Ishikawa (cell line): Measurements from ENCODE around the gene NEUROD2.

Experiments used
- CEBPB ChIP-seq: IDR thresholded peaks from 2 replicates; pipeline ENCODE4 v1.6.1; 2012
- CREB1 ChIP-seq: IDR thresholded peaks from 2 replicates; pipeline ENCODE4 v1.6.1; 2012; ENCODE audit warnings: low read depth
- EGR1 ChIP-seq: IDR thresholded peaks from 2 replicates; pipeline ENCODE4 v1.6.1; 2012
- EP300 ChIP-seq: IDR thresholded peaks from 2 replicates; pipeline ENCODE4 v1.6.1; 2012; ENCODE audit warnings: borderline replicate concordance
- FOXM1 ChIP-seq: IDR thresholded peaks from 2 replicates; pipeline ENCODE4 v1.6.1; 2012; ENCODE audit warnings: low read depth, borderline replicate concordance
- NFIC ChIP-seq: IDR thresholded peaks from 2 replicates; pipeline ENCODE4 v1.6.1; 2012
- RAD21 ChIP-seq: IDR thresholded peaks from 2 replicates; pipeline ENCODE4 v1.6.1; 2012; ENCODE audit warnings: low read depth
- TAF1 ChIP-seq: IDR thresholded peaks from 2 replicates; pipeline ENCODE4 v1.6.1; 2012; ENCODE audit warnings: low read depth, mild to moderate bottlenecking
- TCF12 ChIP-seq: IDR thresholded peaks from 2 replicates; pipeline ENCODE4 v1.6.1; 2012; ENCODE audit warnings: low read depth
- TEAD4 ChIP-seq: IDR thresholded peaks from 2 replicates; pipeline ENCODE4 v1.6.1; 2012
- YY1 ChIP-seq: IDR thresholded peaks from 2 replicates; pipeline ENCODE4 v1.6.1; 2012; ENCODE audit warnings: low read depth
- ZBTB7A ChIP-seq: IDR thresholded peaks from 2 replicates; pipeline ENCODE4 v1.6.1; 2012; ENCODE audit warnings: low read depth
- TF ChIP-seq, protein P1 (sequence below): IDR thresholded peaks from 2 replicates; pipeline ENCODE4 v1.6.1; 2012
- TF ChIP-seq, protein P2 (sequence below): IDR thresholded peaks from 2 replicates; pipeline ENCODE4 v1.6.1; 2012
- TF ChIP-seq, protein P3 (sequence below): IDR thresholded peaks from 2 replicates; pipeline ENCODE4 v1.6.1; 2012; ENCODE audit warnings: low read depth, mild to moderate bottlenecking

Gene NEUROD2

DNA sequence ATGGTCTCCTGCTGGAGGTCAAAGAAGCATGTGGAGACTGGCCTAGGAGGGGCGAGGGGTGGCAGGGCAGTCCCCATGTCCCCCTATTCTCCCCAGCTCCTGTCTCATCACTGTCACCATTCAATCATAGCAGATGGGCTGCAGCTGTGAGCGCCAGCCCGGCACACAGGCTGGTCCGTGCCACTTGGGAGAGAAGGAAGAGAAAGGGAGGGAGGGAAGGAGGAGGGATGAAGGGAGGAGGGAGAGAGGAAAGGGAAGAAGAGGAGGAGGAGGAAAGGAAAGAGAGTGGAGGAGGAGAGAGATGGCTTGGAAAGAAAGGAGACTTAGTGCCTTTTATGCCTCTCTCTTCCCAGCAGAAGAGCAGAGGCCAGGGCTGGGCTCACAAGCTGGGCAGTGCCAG is 12.4 kb downstream of the NEUROD2 start:
- TF ChIP-seq TCF12 (no peak), RAD21 (no peak), ZBTB7A (no peak), TEAD4 (no peak), EP300 (no peak), CREB1 (no peak), NFIC (no peak), YY1 (no peak), TAF1 (no peak), CEBPB (no peak), FOXM1 (no peak)
- TF ChIP-seq, protein P1, sequence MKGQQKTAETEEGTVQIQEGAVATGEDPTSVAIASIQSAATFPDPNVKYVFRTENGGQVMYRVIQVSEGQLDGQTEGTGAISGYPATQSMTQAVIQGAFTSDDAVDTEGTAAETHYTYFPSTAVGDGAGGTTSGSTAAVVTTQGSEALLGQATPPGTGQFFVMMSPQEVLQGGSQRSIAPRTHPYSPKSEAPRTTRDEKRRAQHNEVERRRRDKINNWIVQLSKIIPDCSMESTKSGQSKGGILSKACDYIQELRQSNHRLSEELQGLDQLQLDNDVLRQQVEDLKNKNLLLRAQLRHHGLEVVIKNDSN, result no peak
- TF ChIP-seq, protein P2, sequence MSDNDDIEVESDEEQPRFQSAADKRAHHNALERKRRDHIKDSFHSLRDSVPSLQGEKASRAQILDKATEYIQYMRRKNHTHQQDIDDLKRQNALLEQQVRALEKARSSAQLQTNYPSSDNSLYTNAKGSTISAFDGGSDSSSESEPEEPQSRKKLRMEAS, result no peak

DNA sequence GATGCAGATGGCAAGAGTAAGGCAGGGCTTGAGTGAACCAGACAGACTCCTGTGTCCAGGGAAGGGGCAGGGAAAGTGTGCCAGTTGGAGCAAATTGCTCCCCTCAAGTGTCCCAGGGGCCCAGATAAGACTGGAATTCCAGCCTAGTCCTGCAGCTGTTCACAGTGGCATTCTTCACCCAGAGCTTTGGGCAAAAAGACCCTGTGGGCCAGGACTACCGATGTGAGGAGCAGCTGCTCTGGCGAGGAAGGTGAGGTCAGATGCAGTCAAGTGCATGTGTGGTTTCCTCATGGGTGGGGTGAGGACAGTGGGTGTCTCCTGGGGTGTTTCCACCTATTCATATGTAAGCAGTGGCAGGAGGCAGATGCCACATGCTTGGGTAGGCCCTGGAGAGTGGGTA is 14.3 kb downstream of the NEUROD2 start:
- TF ChIP-seq, protein P2, result no peak
- TF ChIP-seq CREB1, result no peak
- no peak for TF ChIP-seq TAF1
- TF ChIP-seq NFIC, result no peak
- no peak for TF ChIP-seq TEAD4
- TF ChIP-seq RAD21, result no peak
- TF ChIP-seq, protein P3, sequence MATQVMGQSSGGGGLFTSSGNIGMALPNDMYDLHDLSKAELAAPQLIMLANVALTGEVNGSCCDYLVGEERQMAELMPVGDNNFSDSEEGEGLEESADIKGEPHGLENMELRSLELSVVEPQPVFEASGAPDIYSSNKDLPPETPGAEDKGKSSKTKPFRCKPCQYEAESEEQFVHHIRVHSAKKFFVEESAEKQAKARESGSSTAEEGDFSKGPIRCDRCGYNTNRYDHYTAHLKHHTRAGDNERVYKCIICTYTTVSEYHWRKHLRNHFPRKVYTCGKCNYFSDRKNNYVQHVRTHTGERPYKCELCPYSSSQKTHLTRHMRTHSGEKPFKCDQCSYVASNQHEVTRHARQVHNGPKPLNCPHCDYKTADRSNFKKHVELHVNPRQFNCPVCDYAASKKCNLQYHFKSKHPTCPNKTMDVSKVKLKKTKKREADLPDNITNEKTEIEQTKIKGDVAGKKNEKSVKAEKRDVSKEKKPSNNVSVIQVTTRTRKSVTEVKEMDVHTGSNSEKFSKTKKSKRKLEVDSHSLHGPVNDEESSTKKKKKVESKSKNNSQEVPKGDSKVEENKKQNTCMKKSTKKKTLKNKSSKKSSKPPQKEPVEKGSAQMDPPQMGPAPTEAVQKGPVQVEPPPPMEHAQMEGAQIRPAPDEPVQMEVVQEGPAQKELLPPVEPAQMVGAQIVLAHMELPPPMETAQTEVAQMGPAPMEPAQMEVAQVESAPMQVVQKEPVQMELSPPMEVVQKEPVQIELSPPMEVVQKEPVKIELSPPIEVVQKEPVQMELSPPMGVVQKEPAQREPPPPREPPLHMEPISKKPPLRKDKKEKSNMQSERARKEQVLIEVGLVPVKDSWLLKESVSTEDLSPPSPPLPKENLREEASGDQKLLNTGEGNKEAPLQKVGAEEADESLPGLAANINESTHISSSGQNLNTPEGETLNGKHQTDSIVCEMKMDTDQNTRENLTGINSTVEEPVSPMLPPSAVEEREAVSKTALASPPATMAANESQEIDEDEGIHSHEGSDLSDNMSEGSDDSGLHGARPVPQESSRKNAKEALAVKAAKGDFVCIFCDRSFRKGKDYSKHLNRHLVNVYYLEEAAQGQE, result no peak
- TF ChIP-seq TCF12, result no peak
- no peak for TF ChIP-seq EGR1
- no peak for TF ChIP-seq YY1
- no peak for TF ChIP-seq ZBTB7A
- no peak for TF ChIP-seq FOXM1
- TF ChIP-seq CEBPB, result no peak

DNA sequence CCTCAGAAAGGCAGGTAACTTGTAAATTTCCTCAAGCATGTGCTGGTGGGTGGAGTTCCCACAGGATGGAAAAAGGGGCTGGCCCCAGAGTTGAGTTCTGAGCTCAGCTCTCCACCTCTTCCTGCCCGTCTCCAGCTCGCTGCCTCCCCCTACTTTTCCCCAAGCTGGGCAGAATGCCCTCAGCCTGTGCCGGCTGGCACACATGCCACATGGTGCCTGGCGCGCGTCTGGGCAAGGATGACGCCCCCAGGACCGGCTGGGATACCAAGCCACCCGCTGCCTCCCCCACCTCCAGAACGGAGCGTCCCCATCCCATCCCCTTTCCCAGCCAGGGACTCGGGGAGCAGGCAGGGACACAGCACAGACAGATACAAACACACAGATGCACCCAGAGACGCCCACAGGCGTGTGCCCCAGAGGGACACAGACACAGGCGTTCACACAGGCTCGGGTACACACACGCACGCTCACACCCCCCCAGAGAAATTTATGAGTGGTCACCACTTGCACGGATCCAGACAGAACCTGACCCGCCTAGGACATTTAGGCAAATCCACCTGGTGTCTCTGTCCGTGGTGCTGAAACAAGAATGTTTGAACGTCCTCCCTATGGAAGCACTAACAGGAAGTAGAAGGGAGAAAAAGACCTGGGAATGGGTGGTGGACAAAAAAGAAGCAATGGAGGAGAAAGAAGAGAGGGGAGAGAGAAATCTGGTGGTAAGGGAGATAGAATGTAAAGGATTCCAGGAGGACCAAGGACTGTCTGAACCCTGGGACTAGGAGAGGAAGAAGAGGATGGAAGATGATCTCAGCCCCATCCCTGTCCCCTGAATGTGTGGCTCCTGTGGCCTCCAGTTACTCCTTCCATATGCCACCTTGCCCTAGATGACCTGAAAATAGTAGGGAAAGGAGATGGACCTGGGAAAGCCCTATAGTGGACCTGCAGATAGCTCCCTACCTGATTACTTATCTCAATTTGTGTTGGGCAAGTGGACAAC is 15.5 kb downstream of the NEUROD2 start:
- TF ChIP-seq FOXM1 (no peak), CEBPB (no peak), EGR1 (no peak), TCF12 (no peak), CREB1 (no peak)
- TF ChIP-seq, protein P3, result peak; percentile 92
- TF ChIP-seq, protein P2, result 0 out of 2 replicates have a peak, but pooled peaks have one; percentile 16
- TF ChIP-seq, protein P1, result no peak

DNA sequence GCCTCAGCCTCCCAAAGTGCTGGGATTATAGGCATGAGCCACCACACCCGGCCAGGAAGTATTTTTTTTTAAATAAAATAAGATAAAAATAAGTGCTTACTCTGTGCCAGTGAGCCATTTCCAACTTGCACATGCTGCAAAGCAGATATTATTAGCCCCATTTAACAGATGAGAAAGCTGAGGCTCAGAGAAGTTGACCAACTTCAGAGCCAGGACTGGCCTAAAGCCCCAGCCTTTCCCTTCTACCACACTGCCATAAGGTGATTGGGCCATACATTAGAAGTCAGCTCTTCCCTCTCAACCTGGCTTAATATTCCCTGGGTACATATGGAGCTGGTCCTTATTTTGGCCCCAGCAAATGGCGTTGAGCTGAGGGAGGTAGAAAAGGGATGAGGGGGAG is 25.1 kb downstream of the NEUROD2 start:
- no peak for TF ChIP-seq NFIC
- no peak for TF ChIP-seq CREB1
- TF ChIP-seq TEAD4, result no peak
- no peak for TF ChIP-seq ZBTB7A
- TF ChIP-seq FOXM1, result no peak
- TF ChIP-seq YY1, result no peak

DNA sequence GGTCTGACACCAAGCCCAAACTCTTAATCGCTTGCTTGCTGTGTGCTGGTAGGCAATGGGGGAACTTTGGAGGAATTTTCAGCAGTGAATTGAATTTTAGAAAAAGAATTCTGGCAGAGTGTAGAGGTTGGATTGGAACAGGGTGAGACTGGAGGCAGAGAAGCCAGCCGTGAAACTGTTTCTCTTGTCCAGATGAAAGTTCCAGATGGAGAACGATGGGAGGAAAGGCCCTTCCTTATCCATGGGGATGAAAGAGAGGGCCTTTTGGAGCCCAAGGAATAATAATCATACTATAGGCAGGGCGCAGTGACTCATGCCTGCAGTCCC is 26.0 kb downstream of the NEUROD2 start:
- no peak for TF ChIP-seq YY1
- no peak for TF ChIP-seq EGR1
- no peak for TF ChIP-seq FOXM1
- TF ChIP-seq, protein P3, result no peak
